AG04449 (cell line): ENCODE data around the gene DCK.
A peak's percentile ranks its signal among the peaks of the same experiment; 100 is the strongest.
"Not testable (repeated sequence)": the region's sequence is repeated elsewhere in the genome, so short reads cannot be mapped to it uniquely, and the experiment has no call there.

Experiments
- CTCF ChIA-PET: fragments of 350-600 bp; formaldehyde crosslinking; extraction: SDS; loops from one replicate; lab custom pipeline; 2021; ENCODE audit warnings: antibody characterized with exemption; lab: Yijun Ruan, JAX
- POLR2A ChIA-PET: fragments of 400-600, 350-600 bp; formaldehyde crosslinking; extraction: SDS; loops from one replicate; lab custom pipeline; 2020; ENCODE audit warnings: antibody characterized with exemption, inconsistent platforms; lab: Yijun Ruan, JAX
- DNase-seq: peaks from one replicate; pipeline ENCODE4 v3.0.0-alpha.2; 2010; ENCODE audit warnings: low read depth, low spot score
- H3K4me3 ChIP-seq: 2 replicates; pipeline ENCODE4 v1.5.1; 2011; ENCODE audit warnings: low read depth, mild to moderate bottlenecking, control low read depth, low read length
- TF ChIP-seq, protein P1 (sequence below): IDR thresholded peaks from one replicate; pipeline ENCODE4 v1.5.1; 2011; ENCODE audit warnings: mild to moderate bottlenecking, moderate library complexity, low read length, control low read depth, inconsistent platforms; ENCODE audit not compliant: insufficient read depth; ENCODE audit errors: missing control alignments

Gene DCK

DNA sequence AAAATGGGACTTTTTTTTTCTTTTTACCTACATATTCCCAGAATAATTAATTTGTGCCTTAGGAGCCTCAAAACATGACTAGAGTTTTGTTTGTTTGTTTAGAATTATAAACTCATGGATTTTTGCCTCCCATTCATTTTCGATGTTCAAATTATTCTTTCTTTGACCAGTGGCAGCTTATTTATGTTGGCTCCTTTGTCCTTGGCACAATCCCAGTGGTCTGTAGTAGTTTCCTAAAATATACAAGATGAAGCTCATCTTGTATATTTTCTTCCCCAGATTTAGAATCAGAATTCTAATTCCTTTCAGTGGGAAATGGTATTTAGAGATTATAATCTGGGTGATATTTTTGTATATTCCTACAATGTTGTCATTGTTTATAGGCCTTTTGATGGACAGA is 27.2 kb downstream of the DCK start:
- DNase-seq, result no peak
- POLR2A ChIA-PET, result no interaction called here
- TF ChIP-seq, protein P1, sequence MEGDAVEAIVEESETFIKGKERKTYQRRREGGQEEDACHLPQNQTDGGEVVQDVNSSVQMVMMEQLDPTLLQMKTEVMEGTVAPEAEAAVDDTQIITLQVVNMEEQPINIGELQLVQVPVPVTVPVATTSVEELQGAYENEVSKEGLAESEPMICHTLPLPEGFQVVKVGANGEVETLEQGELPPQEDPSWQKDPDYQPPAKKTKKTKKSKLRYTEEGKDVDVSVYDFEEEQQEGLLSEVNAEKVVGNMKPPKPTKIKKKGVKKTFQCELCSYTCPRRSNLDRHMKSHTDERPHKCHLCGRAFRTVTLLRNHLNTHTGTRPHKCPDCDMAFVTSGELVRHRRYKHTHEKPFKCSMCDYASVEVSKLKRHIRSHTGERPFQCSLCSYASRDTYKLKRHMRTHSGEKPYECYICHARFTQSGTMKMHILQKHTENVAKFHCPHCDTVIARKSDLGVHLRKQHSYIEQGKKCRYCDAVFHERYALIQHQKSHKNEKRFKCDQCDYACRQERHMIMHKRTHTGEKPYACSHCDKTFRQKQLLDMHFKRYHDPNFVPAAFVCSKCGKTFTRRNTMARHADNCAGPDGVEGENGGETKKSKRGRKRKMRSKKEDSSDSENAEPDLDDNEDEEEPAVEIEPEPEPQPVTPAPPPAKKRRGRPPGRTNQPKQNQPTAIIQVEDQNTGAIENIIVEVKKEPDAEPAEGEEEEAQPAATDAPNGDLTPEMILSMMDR, result no peak
- no peak overlapping the region for H3K4me3 ChIP-seq
- CTCF ChIA-PET, result interaction anchor here (0.6 kb wide), 1 partner anchor 11 kb away, joined by 5 read pairs; no protein-coding TSS in a partner anchor

DNA sequence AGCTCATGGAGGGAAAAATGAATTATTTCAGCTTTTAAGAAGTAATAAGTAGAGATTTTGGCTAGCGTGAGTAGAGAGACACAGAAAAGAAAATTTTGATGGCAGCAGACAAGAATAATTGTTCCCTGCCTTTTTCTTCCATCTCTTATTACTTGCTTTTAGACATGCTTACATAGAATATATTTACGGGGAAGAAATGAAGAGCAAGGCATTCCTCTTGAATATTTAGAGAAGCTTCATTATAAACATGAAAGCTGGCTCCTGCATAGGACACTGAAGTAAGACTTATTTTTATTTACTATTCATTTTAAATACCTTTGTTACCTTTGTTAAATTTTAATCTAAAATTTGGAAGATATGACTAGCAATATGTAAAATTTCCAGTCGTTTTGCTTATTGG is 32.2 kb downstream of the DCK start:
- TF ChIP-seq, protein P1, result no peak
- DNase-seq, result no peak
- no peak overlapping the region for H3K4me3 ChIP-seq
- POLR2A ChIA-PET, result no interaction called here
- CTCF ChIA-PET, result interaction anchor here (5.7 kb wide), 1 partner anchor 16 kb away, joined by 52 read pairs; no protein-coding TSS in a partner anchor

DNA sequence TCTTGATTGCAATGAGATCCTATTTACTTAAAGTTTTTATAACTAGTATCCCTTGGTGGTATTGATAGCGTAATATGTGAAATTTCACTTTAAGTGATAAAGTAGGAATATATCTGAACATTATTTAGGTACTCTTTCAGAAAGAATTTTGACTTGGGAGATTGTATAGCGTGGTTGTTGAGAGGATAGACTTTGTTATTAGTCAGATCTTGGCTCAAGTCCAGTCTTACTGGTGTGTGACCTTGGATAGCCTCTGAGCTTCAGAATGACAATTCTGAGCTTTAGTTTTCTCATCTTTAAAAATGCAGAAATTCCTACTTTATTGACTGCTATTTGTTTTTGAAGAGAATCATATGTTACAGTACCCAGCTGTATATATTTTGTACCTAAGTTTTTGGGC is 32.6 kb downstream of the DCK start:
- H3K4me3 ChIP-seq, result no peak overlapping the region
- DNase-seq, result no peak
- TF ChIP-seq, protein P1, result no peak
- CTCF ChIA-PET, result interaction anchor here (1.1 to 5.7 kb wide), 2 partner anchors 17 to 684 kb away, joined by 3 to 52 read pairs; no protein-coding TSS in a partner anchor
- POLR2A ChIA-PET, result no interaction called here

DNA sequence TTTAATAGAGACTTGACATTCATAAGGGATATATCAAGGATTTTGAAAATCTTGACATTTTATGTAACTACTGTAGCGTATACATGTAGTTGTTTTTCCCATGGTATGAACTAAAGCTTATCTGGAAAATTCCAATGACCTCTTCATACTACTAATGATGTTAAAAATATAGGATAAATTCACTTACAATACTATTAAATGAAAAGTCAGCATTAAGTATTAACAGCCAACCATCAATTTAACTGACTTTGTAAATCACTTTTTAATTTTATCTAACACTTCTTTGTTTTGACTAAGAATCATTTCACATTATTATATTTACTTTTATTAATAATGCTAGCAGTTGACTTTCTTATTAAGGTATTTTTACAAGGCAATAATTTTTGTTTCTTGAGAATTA is 34.2 kb downstream of the DCK start:
- DNase-seq, result no peak
- POLR2A ChIA-PET, result no interaction called here
- H3K4me3 ChIP-seq, result no peak overlapping the region
- CTCF ChIA-PET, result interaction anchor here (2.0 to 2.1 kb wide), 2 partner anchors 18 to 376 kb away, joined by 6 read pairs; no protein-coding TSS in a partner anchor
- TF ChIP-seq, protein P1, result no peak

DNA sequence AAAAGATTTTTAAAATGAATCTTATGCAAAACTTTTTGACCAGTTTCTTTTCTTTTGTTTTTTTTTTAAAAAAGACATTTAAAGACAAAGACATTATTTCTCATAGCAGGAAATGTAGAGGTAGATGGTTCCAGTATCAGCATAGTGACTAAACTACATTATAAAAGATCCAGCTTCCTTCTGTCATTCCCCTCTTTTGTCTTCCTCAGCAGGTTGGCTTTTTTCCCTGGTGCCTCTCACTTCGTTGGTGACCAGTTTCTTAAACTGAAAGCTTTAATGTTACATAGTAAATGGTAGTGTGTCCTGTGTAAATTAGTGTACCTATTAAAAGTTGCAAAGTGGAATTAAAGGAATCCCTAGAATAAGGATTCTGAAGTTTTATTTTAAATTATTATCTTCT is 36.1 kb downstream of the DCK start:
- no peak overlapping the region for H3K4me3 ChIP-seq
- no peak for DNase-seq
- POLR2A ChIA-PET, result no interaction called here
- TF ChIP-seq, protein P1, result no peak
- CTCF ChIA-PET, result interaction anchor here (0.8 kb wide), 1 partner anchor 378 kb away, joined by 3 read pairs; no protein-coding TSS in a partner anchor

DNA sequence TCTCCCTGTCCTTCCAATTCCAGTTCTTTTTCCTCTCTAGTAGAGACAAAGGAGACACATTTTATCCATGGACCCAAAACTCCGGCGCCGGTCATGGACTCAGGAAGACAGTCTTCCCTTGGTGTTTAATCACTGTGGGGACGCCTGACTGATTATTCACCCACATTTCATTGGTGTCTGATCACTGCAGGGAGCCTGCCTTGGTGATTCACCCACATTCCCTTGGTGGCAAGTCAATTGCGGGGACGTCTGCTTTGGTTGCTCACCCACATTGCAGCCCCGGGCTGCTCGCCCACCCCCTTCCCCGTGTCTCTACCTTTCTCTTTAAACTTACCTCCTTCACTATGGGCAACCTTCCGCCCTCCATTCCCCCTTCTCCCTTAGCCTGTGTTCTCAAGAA is 38.7 kb downstream of the DCK start:
- CTCF ChIA-PET, H3K4me3 ChIP-seq, POLR2A ChIA-PET: not testable (repeated sequence)
- DNase-seq, result peak; percentile 60

DNA sequence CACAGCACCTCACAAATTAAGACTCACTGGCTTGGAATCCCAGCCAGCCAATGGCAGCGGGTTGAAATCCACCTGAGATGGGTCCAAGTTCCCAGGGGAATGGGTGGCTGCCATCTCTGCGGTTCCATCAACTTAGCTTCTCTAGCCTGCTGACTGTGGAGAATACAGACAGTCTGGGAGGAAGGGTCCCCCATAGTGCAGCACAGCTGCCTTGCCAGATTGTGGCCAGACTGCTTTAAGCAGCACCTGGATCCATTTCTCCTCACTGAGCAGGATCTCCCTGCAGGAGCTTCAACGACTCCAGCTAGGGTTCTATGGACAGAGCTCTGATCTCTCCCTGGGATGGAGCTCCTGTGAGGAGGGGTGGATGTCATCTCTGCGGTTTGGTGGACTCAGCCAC is 51.8 kb downstream of the DCK start:
- no peak overlapping the region for H3K4me3 ChIP-seq
- ChIA-PET CTCF (no interaction called here), POLR2A (no interaction called here)
- DNase-seq, result no peak
- TF ChIP-seq, protein P1, result no peak
